K562 (cell line): Measurements from ENCODE around the gene ORAI2. TPM values are rescaled to one million over a fixed set of nuclear protein-coding genes. Genes with fewer than 3 reads are reported as not detected.

ENCODE experiments used
- CREM ChIP-seq: IDR thresholded peaks from 2 replicates; pipeline ENCODE4 v1.6.1; 2014; ENCODE audit warnings: antibody characterized with exemption, low read depth
- DDX20 ChIP-seq: fragments of 450-650 bp; IDR thresholded peaks from 2 replicates; pipeline ENCODE4 v1.6.1; 2016; ENCODE audit warnings: missing genetic modification characterization, low read depth, mild to moderate bottlenecking, missing compliant biosample characterization, moderate library complexity
- HDGF ChIP-seq: fragments of 450-650 bp; IDR thresholded peaks from 2 replicates; pipeline ENCODE4 v1.6.1; 2016
- ILF3 ChIP-seq: fragments of 450-650 bp; IDR thresholded peaks from 2 replicates; pipeline ENCODE4 v1.6.1; 2018; ENCODE audit warnings: antibody characterized with exemption, mild to moderate bottlenecking, moderate library complexity, borderline replicate concordance
- KDM2B ChIP-seq: fragments of 250-450 bp; sonication (Bioruptor Pico); IDR thresholded peaks from 2 replicates; pipeline ENCODE4 v1.8.0; 2021; ENCODE audit warnings: mild to moderate bottlenecking, moderate library complexity
- MYC ChIP-seq, 2 experiments: fragments of 250-450 bp in 1 of 2; sonication (Bioruptor Pico) in 1 of 2; IDR thresholded peaks; 2 replicates each; pipeline versions ENCODE4 v1.5.1 to v1.6.1; 2012 to 2021; ENCODE audit warnings: low read depth in 2 of 2, borderline replicate concordance in 1 of 2, improper control_type of control experiment in 1 of 2, low read length in 1 of 2, mild to moderate bottlenecking in 1 of 2, moderate library complexity in 1 of 2
- NFE2L1 ChIP-seq: fragments of 450-650 bp; IDR thresholded peaks from 2 replicates; pipeline ENCODE4 v1.6.1; 2016; ENCODE audit warnings: missing genetic modification characterization, low read depth, mild to moderate bottlenecking, missing compliant biosample characterization, moderate library complexity, borderline replicate concordance
- PCBP1 ChIP-seq: fragments of 200-400 bp; formaldehyde crosslinking; IDR thresholded peaks from 2 replicates; pipeline ENCODE4 v1.6.1; 2018; ENCODE audit warnings: mild to moderate bottlenecking, low read depth, low read length; ENCODE audit not compliant: poor library complexity, severe bottlenecking
- POLR2G ChIP-seq: fragments of 200-400 bp; formaldehyde crosslinking; IDR thresholded peaks from 2 replicates; pipeline ENCODE4 v1.6.1; 2017; ENCODE audit warnings: low read depth, mild to moderate bottlenecking, antibody characterized with exemption, low read length, moderate library complexity
- SAP30 ChIP-seq: fragments of 200-600 bp; sonication (generic); IDR thresholded peaks from 2 replicates; pipeline ENCODE4 v1.6.1; 2012; ENCODE audit warnings: borderline replicate concordance, low read depth, mild to moderate bottlenecking, moderate library complexity, low read length, control low read depth, inconsistent platforms; ENCODE audit not compliant: insufficient read depth, poor library complexity, severe bottlenecking
- SETDB1 ChIP-seq: IDR thresholded peaks from one replicate; pipeline ENCODE4 v1.6.1; 2012; ENCODE audit warnings: low read length, control low read depth, inconsistent platforms
- SNIP1 ChIP-seq: fragments of 450-650 bp; IDR thresholded peaks from 2 replicates; pipeline ENCODE4 v1.7.1; 2017; ENCODE audit warnings: low read depth, mild to moderate bottlenecking
- TSC22D4 ChIP-seq: fragments of 450-650 bp; IDR thresholded peaks from 2 replicates; pipeline ENCODE4 v1.6.1; 2016; ENCODE audit warnings: missing genetic modification characterization, missing biosample characterization, control low read depth
- YBX1 ChIP-seq: fragments of 450-650 bp; IDR thresholded peaks from 2 replicates; pipeline ENCODE4 v1.7.1; 2016; ENCODE audit warnings: mild to moderate bottlenecking
- ZBTB17 ChIP-seq: fragments of 450-650 bp; formaldehyde crosslinking; IDR thresholded peaks from 2 replicates; pipeline ENCODE4 v1.4.0; 2020; ENCODE audit warnings: mild to moderate bottlenecking
- ZNF23 ChIP-seq: fragments of 250-450 bp; sonication (Bioruptor Pico); IDR thresholded peaks from 2 replicates; pipeline ENCODE4 v1.4.0; 2020; ENCODE audit warnings: mild to moderate bottlenecking
- ZNF24 ChIP-seq: fragments of 450-650 bp; IDR thresholded peaks from 2 replicates; pipeline ENCODE4 v1.6.1; 2016
- ZNF444 ChIP-seq: fragments of 250-450 bp; sonication (Bioruptor Pico); IDR thresholded peaks from 2 replicates; pipeline ENCODE4 v1.4.0; 2020; ENCODE audit warnings: mild to moderate bottlenecking, moderate library complexity
- ZNF57 ChIP-seq: fragments of 450-650 bp; formaldehyde crosslinking; IDR thresholded peaks from 2 replicates; pipeline ENCODE4 v1.4.0; 2020; ENCODE audit warnings: mild to moderate bottlenecking, moderate library complexity
- ZNF77 ChIP-seq: fragments of 250-450 bp; sonication (Bioruptor Pico); IDR thresholded peaks from 2 replicates; pipeline ENCODE4 v1.5.0; 2020
- polyA plus RNA-seq, 8 experiments: library from polyadenylated mRNA; depleted of rRNA in 4 of 8; stranded (reverse) in 5 of 8; unstranded in 3 of 8; fragments of >200 nt; fragmentation: Nextera tagmentation in 2 of 8; fragmentation: Illumina TruSeq in 1 of 8; extraction: Ambion mirVana in 2 of 8; extraction: Trizol in 1 of 8; gene quantifications; 2 replicates each; pipeline versions ENCODE4 v1.2.1 to v1.2.3, GENCODE V29; 2011 to 2014; ENCODE audit warnings: inconsistent platforms in 1 of 8, missing spikeins in 1 of 8
- total RNA-seq, 7 experiments: library from RNA; depleted of rRNA in 6 of 7; stranded (reverse); fragments of >200 nt in 6 of 7; fragmentation: Illumina TruSeq in 2 of 7; extraction: Trizol in 2 of 7; gene quantifications; 2 replicates each; pipeline versions ENCODE4 v1.2.1 to v1.2.3, GENCODE V29; 2011 to 2021; ENCODE audit warnings: low replicate concordance in 1 of 7
- TF ChIP-seq, protein P1 (sequence below), 2 experiments: fragments of 450-650 bp; conservative IDR thresholded peaks; 2 replicates each; pipeline ENCODE4 v1.6.1; 2017; ENCODE audit warnings: mild to moderate bottlenecking in 2 of 2, moderate library complexity in 2 of 2
- TF ChIP-seq, protein P2 (sequence below): fragments of 250-450 bp; sonication (Bioruptor Pico); IDR thresholded peaks from 2 replicates; pipeline ENCODE4 v1.6.1; 2021; ENCODE audit warnings: mild to moderate bottlenecking
- TF ChIP-seq, protein P3 (sequence below): sonication (generic); formaldehyde crosslinking; IDR thresholded peaks from 2 replicates; pipeline ENCODE4 v1.8.0; 2023; ENCODE audit warnings: mild to moderate bottlenecking, missing genetic modification reagents

ORAI2 gene
- total and polyA plus RNA-seq, 9 of the 15 experiments (the other 6 are each of a cell fraction or from before 2014, with no cell fraction given), result 1.1 to 27.7 (median 9.2) TPM

DNA sequence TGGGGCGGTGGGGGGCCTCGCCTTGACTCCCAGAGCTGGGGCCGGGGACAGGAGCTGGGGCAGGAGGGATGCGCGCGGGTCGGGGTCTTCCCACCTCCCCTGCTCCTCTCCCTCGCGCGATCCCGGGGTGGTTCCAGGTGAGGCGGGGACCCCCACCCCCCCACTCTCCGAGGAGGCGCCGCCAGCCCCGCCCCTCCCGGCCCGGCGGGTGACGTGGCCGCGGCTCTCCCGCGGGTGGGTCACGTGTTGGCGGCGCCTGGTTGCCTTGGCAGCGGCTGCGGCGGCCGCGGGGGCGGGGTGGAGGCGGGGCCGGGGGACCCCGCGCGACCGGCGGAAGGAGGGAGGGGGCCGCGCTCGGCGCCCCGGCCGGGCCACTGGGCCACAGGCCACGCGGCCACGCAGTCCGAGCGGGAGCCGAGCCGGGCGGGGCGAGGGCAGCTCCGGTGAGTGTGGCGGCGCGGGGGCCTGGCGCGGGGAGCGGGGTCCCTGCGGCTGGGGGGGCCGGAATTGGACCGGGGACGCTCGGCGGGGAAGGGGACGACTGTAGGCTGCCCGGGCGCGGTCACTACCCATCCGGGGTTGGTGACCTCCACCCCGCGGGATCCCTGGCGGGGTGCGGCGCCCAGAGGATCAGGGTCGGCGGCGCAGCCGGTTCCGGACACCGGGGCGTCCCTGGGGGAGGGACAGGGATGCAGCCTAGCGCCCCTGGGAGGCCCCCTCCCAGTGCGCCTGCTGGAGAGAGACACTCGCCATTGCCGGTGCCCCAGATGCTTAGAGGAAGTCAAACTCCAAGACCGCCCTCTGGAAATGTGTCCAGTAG is at the start of gene ORAI2 (continued):
- TF ChIP-seq SAP30 (peak; percentile 48), SETDB1 (no peak), ZBTB17 (CRISPR knock-in tag) (0 out of 2 replicates have a peak, but pooled peaks have one; percentile 22), DDX20 (tag) (no peak), POLR2G (peak; percentile 75), ILF3 (no peak), HDGF (no peak), ZNF23 (CRISPR knock-in tag) (no peak), CREM (peak; percentile 89), PCBP1 (peak; percentile 58), MYC (IDR thresholded peaks at IDR 0.05; ENCODE audit: low read depth, low read length) (peak; percentile 68), MYC (CRISPR knock-in tag; IDR thresholded peaks at IDR 0.05; ENCODE audit: borderline replicate concordance, low read depth) (no peak), ZNF444 (CRISPR knock-in tag) (no peak), SNIP1 (no peak), NFE2L1 (no peak), YBX1 (no peak), TSC22D4 (no peak), ZNF77 (no peak), ZNF24 (no peak), ZNF57 (CRISPR knock-in tag) (no peak), KDM2B (CRISPR knock-in tag) (no peak)
- TF ChIP-seq, protein P1, sequence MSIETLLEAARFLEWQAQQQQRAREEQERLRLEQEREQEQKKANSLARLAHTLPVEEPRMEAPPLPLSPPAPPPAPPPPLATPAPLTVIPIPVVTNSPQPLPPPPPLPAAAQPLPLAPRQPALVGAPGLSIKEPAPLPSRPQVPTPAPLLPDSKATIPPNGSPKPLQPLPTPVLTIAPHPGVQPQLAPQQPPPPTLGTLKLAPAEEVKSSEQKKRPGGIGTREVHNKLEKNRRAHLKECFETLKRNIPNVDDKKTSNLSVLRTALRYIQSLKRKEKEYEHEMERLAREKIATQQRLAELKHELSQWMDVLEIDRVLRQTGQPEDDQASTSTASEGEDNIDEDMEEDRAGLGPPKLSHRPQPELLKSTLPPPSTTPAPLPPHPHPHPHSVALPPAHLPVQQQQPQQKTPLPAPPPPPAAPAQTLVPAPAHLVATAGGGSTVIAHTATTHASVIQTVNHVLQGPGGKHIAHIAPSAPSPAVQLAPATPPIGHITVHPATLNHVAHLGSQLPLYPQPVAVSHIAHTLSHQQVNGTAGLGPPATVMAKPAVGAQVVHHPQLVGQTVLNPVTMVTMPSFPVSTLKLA (conservative IDR thresholded peaks at IDR 0.05), result peak in 1 of 2 experiments; percentile 53; a peak in 2 of 4 replicates
- TF ChIP-seq, protein P2, sequence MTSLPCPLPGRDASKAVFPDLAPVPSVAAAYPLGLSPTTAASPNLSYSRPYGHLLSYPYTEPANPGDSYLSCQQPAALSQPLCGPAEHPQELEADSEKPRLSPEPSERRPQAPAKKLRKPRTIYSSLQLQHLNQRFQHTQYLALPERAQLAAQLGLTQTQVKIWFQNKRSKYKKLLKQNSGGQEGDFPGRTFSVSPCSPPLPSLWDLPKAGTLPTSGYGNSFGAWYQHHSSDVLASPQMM, result no peak
- TF ChIP-seq, protein P3, sequence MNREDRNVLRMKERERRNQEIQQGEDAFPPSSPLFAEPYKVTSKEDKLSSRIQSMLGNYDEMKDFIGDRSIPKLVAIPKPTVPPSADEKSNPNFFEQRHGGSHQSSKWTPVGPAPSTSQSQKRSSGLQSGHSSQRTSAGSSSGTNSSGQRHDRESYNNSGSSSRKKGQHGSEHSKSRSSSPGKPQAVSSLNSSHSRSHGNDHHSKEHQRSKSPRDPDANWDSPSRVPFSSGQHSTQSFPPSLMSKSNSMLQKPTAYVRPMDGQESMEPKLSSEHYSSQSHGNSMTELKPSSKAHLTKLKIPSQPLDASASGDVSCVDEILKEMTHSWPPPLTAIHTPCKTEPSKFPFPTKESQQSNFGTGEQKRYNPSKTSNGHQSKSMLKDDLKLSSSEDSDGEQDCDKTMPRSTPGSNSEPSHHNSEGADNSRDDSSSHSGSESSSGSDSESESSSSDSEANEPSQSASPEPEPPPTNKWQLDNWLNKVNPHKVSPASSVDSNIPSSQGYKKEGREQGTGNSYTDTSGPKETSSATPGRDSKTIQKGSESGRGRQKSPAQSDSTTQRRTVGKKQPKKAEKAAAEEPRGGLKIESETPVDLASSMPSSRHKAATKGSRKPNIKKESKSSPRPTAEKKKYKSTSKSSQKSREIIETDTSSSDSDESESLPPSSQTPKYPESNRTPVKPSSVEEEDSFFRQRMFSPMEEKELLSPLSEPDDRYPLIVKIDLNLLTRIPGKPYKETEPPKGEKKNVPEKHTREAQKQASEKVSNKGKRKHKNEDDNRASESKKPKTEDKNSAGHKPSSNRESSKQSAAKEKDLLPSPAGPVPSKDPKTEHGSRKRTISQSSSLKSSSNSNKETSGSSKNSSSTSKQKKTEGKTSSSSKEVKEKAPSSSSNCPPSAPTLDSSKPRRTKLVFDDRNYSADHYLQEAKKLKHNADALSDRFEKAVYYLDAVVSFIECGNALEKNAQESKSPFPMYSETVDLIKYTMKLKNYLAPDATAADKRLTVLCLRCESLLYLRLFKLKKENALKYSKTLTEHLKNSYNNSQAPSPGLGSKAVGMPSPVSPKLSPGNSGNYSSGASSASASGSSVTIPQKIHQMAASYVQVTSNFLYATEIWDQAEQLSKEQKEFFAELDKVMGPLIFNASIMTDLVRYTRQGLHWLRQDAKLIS (CRISPR knock-in tag), result 0 out of 2 replicates have a peak, but pooled peaks have one; percentile 30
